Measurements from ENCODE around the gene ARF3.

GRCh38 chr12:48899651-48900050, 57.6 kb downstream of the ARF3 start:
- TF ChIP-seq RAD21 (IDR thresholded peaks at IDR 0.05): no peak
- no peak for TF ChIP-seq CTCF (IDR thresholded peaks at IDR 0.05; ENCODE audit: low read depth, low read length, missing input control)
- TF ChIP-seq TAF1 (conservative IDR thresholded peaks at IDR 0.05): no peak
- no peak for TF ChIP-seq JUND (IDR thresholded peaks at IDR 0.05)
- no peak for TF ChIP-seq REST (IDR thresholded peaks at IDR 0.05)
